Limb (tissue), 2 donors: ENCODE measurements around the gene ZNF462.
A peak's percentile ranks its signal among the peaks of the same experiment; 100 is the strongest.

Source experiments
- DNase-seq, 2 donors: peaks; one replicate each; pipeline ENCODE4 v3.0.0-alpha.2; 2016; ENCODE audit errors: extremely low spot score in 2 of 2

Gene ZNF462

GRCh38 chr9:106925392-106925791 is 62.4 kb downstream of the ZNF462 start:
- DNase-seq: no peak

GRCh38 chr9:106927916-106928315 is 65.0 kb downstream of the ZNF462 start:
- DNase-seq: no peak

- DNase-seq: no peak
These were observed 65.4 kb downstream of the ZNF462 start for GRCh38 chr9:106928350-106928749.

- DNase-seq: no peak
These were observed 66.7 kb downstream of the ZNF462 start for GRCh38 chr9:106929471-106930177.

DNA sequence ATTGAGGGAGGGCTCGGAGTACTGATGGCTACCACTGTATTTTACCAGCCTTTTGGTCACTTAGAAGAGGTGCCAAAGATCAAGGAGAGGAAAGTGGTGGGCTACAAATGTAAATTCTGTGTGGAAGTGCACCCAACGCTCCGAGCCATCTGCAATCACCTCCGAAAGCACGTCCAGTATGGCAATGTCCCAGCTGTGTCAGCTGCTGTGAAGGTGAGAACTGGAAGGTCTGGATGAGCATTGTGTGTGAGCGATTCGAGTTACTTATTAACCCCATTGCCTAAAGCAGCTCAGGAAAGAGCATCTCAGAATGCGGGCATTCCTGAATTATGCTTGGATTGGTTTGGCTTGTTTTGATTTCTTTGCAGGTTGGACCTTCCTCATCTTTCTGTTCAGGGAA is 67.5 kb downstream of the ZNF462 start:
- DNase-seq: no peak

GRCh38 chr9:106931466-106931865 is 68.5 kb downstream of the ZNF462 start:
- DNase-seq: no peak

GRCh38 chr9:106932178-106932577 is 69.2 kb downstream of the ZNF462 start:
- no peak for DNase-seq

- DNase-seq: no peak
These were observed 69.7 kb downstream of the ZNF462 start for GRCh38 chr9:106932675-106933074.

GRCh38 chr9:106933470-106933869 is 70.5 kb downstream of the ZNF462 start:
- DNase-seq: no peak

- no peak for DNase-seq
These were observed 71.7 kb downstream of the ZNF462 start for GRCh38 chr9:106934442-106935238.

GRCh38 chr9:106936680-106937079 is 73.7 kb downstream of the ZNF462 start:
- DNase-seq: no peak

DNA sequence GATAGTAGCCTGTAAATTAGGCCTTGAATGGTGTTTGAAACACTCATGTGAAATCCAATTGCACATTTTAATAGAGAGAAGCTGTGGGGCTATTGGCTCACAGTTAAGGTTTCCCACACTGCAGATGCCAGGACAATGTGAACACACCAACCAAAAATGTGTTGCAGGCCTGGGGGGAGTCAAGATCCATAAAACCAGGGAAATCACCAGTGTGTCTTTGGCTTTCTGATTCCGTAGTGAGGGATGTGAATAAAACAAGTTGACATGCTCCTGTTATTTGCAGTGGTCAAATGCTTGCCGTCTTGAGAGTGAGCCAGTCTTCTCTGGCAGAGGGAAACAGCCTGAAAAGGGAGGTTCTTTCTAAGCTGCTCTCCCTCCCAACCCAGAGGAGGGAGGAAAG is 79.0 kb downstream of the ZNF462 start:
- DNase-seq: no peak

GRCh38 chr9:106945727-106946660 is 83.0 kb downstream of the ZNF462 start:
- peak in 1 of 2 donors; percentile 30 for DNase-seq

DNA sequence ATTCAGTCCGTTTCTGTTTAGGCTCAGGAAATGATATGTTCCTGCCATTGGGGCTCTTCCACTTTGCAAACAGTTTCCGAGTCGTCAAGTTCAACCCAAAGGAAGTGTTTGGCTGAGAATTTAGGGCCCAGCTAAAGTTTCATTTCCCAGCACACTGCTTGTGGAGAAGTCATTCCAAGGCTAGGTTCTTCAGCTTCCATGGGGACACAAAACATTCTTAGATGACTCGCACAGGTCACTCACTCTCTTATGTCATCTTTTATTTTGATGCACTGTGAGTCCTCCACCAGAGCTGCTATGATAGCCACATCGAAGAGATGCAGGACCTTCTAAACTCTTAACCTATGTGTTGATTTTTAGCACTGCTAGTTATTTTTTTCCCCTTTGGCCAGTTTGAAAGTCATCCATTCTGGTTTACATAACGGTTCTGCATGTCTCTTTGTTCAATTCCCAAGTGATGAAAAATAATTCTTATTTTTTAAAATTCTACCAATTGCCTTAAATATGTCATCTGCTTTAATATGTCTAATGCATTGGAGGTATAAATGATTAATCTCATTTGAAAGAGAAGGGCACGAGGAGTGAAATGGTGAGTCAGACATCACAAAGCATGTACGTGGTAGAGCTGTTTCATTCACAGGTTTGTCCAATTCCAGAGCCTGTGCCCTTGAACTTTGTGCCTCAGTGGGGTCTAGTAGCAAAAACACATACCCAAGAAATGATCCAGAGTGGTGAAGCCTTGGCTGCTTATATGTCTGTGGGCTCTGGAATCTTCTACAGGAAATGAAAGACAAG is 84.3 kb downstream of the ZNF462 start:
- DNase-seq: no peak

DNA sequence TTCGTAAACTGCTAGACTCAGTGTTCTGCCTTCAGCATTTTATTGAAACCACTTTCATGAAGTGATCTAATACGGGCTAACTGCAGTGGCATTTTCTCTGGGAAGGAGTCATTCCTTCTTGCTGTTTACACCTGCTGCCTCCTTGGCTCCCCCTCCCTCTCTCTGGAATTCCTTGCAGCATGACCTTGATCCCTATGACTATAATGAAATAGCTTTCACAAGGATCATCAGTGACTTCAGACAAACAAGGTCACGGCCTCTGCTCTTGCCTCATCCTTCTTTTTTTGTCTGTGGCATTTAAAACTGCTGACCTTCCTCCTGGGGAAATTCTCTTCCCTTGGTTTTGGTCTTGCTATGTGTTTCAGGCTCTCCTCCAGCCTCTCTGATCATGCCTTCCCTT is 90.2 kb downstream of the ZNF462 start:
- DNase-seq: no peak

- DNase-seq: no peak
These were observed 91.6 kb downstream of the ZNF462 start for GRCh38 chr9:106954558-106954957.

DNA sequence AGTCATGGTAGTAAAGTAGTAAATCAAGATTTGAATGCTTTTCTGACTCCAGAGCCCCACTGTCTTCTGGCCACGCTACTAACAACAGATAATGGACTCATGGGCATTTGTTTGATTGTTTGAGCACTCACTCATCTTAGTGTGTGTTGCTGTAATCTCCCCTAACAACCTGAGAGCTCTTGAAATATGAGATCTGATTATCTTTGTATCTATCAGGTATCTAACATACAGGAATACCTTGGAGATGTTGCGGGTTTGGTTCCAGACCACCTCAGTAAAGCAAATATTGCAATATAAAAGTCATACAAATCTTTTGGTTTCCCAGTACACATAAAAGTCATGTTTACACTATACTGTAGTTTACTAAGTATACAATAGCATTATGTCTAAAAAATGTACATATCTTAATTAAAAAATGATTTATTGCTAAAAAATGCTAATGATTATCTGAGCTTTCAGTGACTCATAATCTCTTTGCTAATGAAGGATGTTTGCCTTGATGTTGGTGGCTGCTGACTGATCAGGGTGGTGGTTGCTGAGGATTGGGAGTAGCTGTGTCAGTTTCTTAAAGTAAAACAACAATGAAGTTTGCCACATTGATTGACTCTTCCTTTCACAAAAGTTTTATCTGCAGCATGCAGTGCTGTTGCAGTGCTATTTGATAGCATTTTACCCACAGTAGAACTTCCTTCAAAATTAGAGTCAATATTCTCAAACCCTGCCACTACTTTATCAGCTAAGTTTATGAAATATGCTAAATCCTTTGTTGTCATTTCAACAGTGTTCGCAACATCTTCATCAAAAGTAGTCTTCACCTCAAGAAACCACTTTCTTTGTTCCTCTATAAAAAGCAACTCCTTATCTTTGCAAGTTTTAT is 92.2 kb downstream of the ZNF462 start:
- no peak for DNase-seq

GRCh38 chr9:106956971-106957370 is 94.0 kb downstream of the ZNF462 start:
- no peak for DNase-seq

DNA sequence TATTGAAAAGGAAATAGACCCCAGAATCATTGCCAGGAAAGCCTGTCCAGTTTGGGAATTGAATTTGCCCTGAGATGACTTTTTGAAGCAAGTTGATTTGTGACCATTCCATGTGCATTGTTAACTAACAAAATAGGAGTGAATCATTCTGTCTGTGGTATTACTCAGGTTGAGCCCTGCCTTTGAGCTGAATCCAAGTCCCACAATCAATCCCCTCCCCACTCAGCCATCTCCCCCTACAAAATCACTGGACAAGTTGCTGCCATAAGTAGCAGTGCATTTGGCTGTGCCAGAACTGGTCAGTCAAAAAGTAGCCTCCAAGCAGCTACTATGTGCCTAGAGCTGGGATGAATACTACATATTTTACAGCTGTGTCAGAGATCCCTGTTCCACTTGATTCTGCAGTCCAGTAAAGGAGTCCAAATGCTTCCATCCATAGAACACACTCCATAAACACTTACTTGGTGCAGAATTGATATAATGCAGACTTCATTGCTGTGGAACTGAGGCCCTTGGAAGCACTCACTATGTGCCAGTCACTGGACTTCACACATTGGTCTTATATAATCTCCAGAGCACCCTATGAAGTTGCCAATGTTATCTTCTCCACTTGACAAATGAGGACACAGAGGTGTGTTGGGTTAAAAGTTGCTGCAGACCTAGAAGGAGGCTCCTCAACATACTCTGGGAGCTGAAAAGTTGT is 96.1 kb downstream of the ZNF462 start:
- DNase-seq: no peak
